ENCODE results near the gene UPF3B.

GRCh38 chrX:119895843-119896326 lies 43.1 kb upstream of the UPF3B start, which contains the start of gene AKAP14:
- no peak for TF ChIP-seq CTCF (conservative IDR thresholded peaks at IDR 0.05 in 1 of 2, IDR thresholded peaks at IDR 0.05 in 1 of 2; ENCODE audit: extremely low read depth in 1 of 2, insufficient read depth in 1 of 2, low read depth in 1 of 2, low read length in 2 of 2)
- no peak for TF ChIP-seq EZH2 (IDR thresholded peaks at IDR 0.05; ENCODE audit: borderline replicate concordance, low read length)
